Activated naive CD8-positive, alpha-beta T cell treated with anti-CD3 and anti-CD28 coated beads, Interleukin-2, amount 10 ng/mL, durations not matched to agents 7 days and 5 days (primary cell): Measurements from ENCODE around the gene SEC24D. TPM values are rescaled to one million over a fixed set of nuclear protein-coding genes. Genes with fewer than 3 reads are reported as not detected.
"Not testable (repeated sequence)": the region's sequence is repeated elsewhere in the genome, so short reads cannot be mapped to it uniquely, and the experiment has no call there.

Source experiments
- ATAC-seq: fragments of 150-1000 bp; cut with Tn5 transposase; one replicate; pipeline ENCODE4 v1.10.0; 2021; ENCODE audit warnings: low read depth, moderate library complexity
- POLR2A ChIA-PET: fragments of 350-600 bp; sonication (Branson Sonifier 250); formaldehyde crosslinking; loops from one replicate; lab custom pipeline; 2021; ENCODE audit warnings: antibody characterized with exemption; lab: Charles Lee
- DNase-seq: peaks from one replicate; pipeline ENCODE4 v3.0.0; 2021
- H3K27ac Mint-ChIP-seq: one replicate; pipeline ENCODE4 v1.8.0; 2022; ENCODE audit warnings: mild to moderate bottlenecking, mixed read lengths
- H3K27me3 Mint-ChIP-seq: one replicate; pipeline ENCODE4 v1.8.0; 2022; ENCODE audit warnings: mild to moderate bottlenecking, moderate library complexity, mixed read lengths
- H3K36me3 Mint-ChIP-seq: one replicate; pipeline ENCODE4 v1.8.0; 2021; ENCODE audit warnings: mild to moderate bottlenecking, mixed read lengths
- H3K4me1 Mint-ChIP-seq: one replicate; pipeline ENCODE4 v1.8.0; 2021; ENCODE audit warnings: mixed read lengths
- H3K4me3 Mint-ChIP-seq: one replicate; pipeline ENCODE4 v1.8.0; 2022; ENCODE audit warnings: mild to moderate bottlenecking, moderate library complexity, mixed read lengths
- H3K9me3 Mint-ChIP-seq: one replicate; pipeline ENCODE4 v1.8.0; 2021; ENCODE audit warnings: mixed read lengths
- total RNA-seq, 2 experiments: library from RNA; stranded (reverse); gene quantifications; one replicate each; pipeline ENCODE4 v1.2.3, GENCODE V29; 2021

Gene SEC24D
- 10 to 100 TPM; 26.2 to 28.4 TPM for total RNA-seq

GRCh38 chr4:118835571-118836300, at the start of gene SEC24D:
Gene SEC24D (minus strand): TSS chr4:118836126. CDS start chr4:118833696, 2,430 bp downstream.
- no peaks in the 10 kb centered on the region for H3K9me3 Mint-ChIP-seq
- DNase-seq (peak; percentile 95), ATAC-seq (peak; percentile 85)
- POLR2A ChIA-PET, result interaction anchor here (3.5 kb wide), 1 partner anchor 15 kb away, joined by 13 read pairs; no protein-coding TSS in a partner anchor
- peak within 1 kb of the TSS; percentile 98 for H3K27ac Mint-ChIP-seq
- H3K4me3 Mint-ChIP-seq, result peak within 1 kb of the TSS; percentile 100
- peaks cover 9% of the 10 kb centered on the region for H3K36me3 Mint-ChIP-seq
- peaks cover 8% of the 10 kb centered on the region for H3K27me3 Mint-ChIP-seq
- peaks cover 22% of the 10 kb centered on the region for H3K4me1 Mint-ChIP-seq

- Mint-ChIP-seq H3K36me3 (no peaks in the 10 kb centered on the region), H3K9me3 (no peaks in the 10 kb centered on the region), H3K4me3 (no peak overlapping the region), H3K27ac (no peak overlapping the region), H3K4me1 (peaks cover 10% of the 10 kb centered on the region), H3K27me3 (peaks cover 29% of the 10 kb centered on the region)
- POLR2A ChIA-PET, result no interaction called here
- ATAC-seq (no peak), DNase-seq (no peak)
These were observed 48.8 kb upstream of the SEC24D start for GRCh38 chr4:118884716-118885115.

GRCh38 chr4:118883861-118884260, 47.9 kb upstream of the SEC24D start:
- H3K36me3 Mint-ChIP-seq, result no peaks in the 10 kb centered on the region
- H3K4me3 Mint-ChIP-seq, result no peak overlapping the region
- peaks cover 5% of the 10 kb centered on the region for H3K4me1 Mint-ChIP-seq
- H3K27me3 Mint-ChIP-seq, result peaks cover 22% of the 10 kb centered on the region
- no peak overlapping the region for H3K27ac Mint-ChIP-seq
- POLR2A ChIA-PET, result no interaction called here
- no peak for DNase-seq
- no peaks in the 10 kb centered on the region for H3K9me3 Mint-ChIP-seq
- ATAC-seq, result peak; percentile 48

- Mint-ChIP-seq H3K4me1 (no peaks in the 10 kb centered on the region), H3K9me3 (peaks cover 5% of the 10 kb centered on the region), H3K4me3 (no peak overlapping the region), H3K36me3 (no peaks in the 10 kb centered on the region), H3K27ac (no peak overlapping the region), H3K27me3 (peaks cover 11% of the 10 kb centered on the region)
- POLR2A ChIA-PET, result no interaction called here
- DNase-seq, result no peak
- no peak for ATAC-seq
These were observed 45.7 kb upstream of the SEC24D start for GRCh38 chr4:118881512-118882146.

- Mint-ChIP-seq H3K4me1 (no peaks in the 10 kb centered on the region), H3K27me3 (peaks cover 3% of the 10 kb centered on the region), H3K36me3 (no peaks in the 10 kb centered on the region), H3K9me3 (peaks cover 6% of the 10 kb centered on the region), H3K27ac (no peak overlapping the region), H3K4me3 (no peak overlapping the region)
- no peak for DNase-seq
- ATAC-seq, result no peak
- POLR2A ChIA-PET, result no interaction called here
These were observed 43.5 kb upstream of the SEC24D start for GRCh38 chr4:118879409-118879808.

GRCh38 chr4:118878507-118878906, 42.6 kb upstream of the SEC24D start:
- H3K27me3 Mint-ChIP-seq, H3K4me1 Mint-ChIP-seq, POLR2A ChIA-PET, ATAC-seq, DNase-seq, H3K36me3 Mint-ChIP-seq, H3K4me3 Mint-ChIP-seq, H3K9me3 Mint-ChIP-seq, H3K27ac Mint-ChIP-seq: not testable (repeated sequence)

- no peak for DNase-seq
- no peaks in the 10 kb centered on the region for H3K36me3 Mint-ChIP-seq
- ATAC-seq, result no peak
- POLR2A ChIA-PET, result no interaction called here
- H3K27me3 Mint-ChIP-seq, result peaks cover 3% of the 10 kb centered on the region
- H3K4me3 Mint-ChIP-seq, result no peak overlapping the region
- peaks cover 6% of the 10 kb centered on the region for H3K9me3 Mint-ChIP-seq
- H3K4me1 Mint-ChIP-seq, result no peaks in the 10 kb centered on the region
- H3K27ac Mint-ChIP-seq, result no peak overlapping the region
These were observed 41.9 kb upstream of the SEC24D start for GRCh38 chr4:118877797-118878196.

- POLR2A ChIA-PET, result no interaction called here
- no peak overlapping the region for H3K4me3 Mint-ChIP-seq
- no peaks in the 10 kb centered on the region for H3K36me3 Mint-ChIP-seq
- H3K27ac Mint-ChIP-seq, result no peak overlapping the region
- H3K4me1 Mint-ChIP-seq, result no peaks in the 10 kb centered on the region
- H3K9me3 Mint-ChIP-seq, result peaks cover 1% of the 10 kb centered on the region
- peaks cover 3% of the 10 kb centered on the region for H3K27me3 Mint-ChIP-seq
- DNase-seq, result no peak
- no peak for ATAC-seq
These were observed 36.3 kb upstream of the SEC24D start for GRCh38 chr4:118872181-118872580.

GRCh38 chr4:118869808-118870342, 33.9 kb upstream of the SEC24D start:
- Mint-ChIP-seq H3K36me3 (peaks cover 1% of the 10 kb centered on the region), H3K27me3 (no peaks in the 10 kb centered on the region), H3K27ac (no peak overlapping the region), H3K4me3 (no peak overlapping the region), H3K4me1 (no peaks in the 10 kb centered on the region), H3K9me3 (no peaks in the 10 kb centered on the region)
- DNase-seq (no peak), ATAC-seq (no peak)
- POLR2A ChIA-PET, result no interaction called here

- Mint-ChIP-seq H3K36me3 (peaks cover 1% of the 10 kb centered on the region), H3K27me3 (peaks cover 3% of the 10 kb centered on the region), H3K4me1 (no peaks in the 10 kb centered on the region), H3K9me3 (no peaks in the 10 kb centered on the region), H3K4me3 (no peak overlapping the region), H3K27ac (no peak overlapping the region)
- DNase-seq (no peak), ATAC-seq (no peak)
- POLR2A ChIA-PET, result no interaction called here
These were observed 31.6 kb upstream of the SEC24D start for GRCh38 chr4:118867311-118868067.

GRCh38 chr4:118866442-118866841, 30.5 kb upstream of the SEC24D start:
- H3K4me1 Mint-ChIP-seq, result no peaks in the 10 kb centered on the region
- DNase-seq (no peak), ATAC-seq (no peak)
- peaks cover 3% of the 10 kb centered on the region for H3K27me3 Mint-ChIP-seq
- H3K36me3 Mint-ChIP-seq, result peaks cover 1% of the 10 kb centered on the region
- H3K4me3 Mint-ChIP-seq, result no peak overlapping the region
- POLR2A ChIA-PET, result no interaction called here
- no peak overlapping the region for H3K27ac Mint-ChIP-seq
- no peaks in the 10 kb centered on the region for H3K9me3 Mint-ChIP-seq

GRCh38 chr4:118865091-118865708, 29.3 kb upstream of the SEC24D start:
- Mint-ChIP-seq H3K27me3 (peaks cover 3% of the 10 kb centered on the region), H3K27ac (no peak overlapping the region), H3K4me3 (no peak overlapping the region), H3K9me3 (no peaks in the 10 kb centered on the region), H3K4me1 (no peaks in the 10 kb centered on the region), H3K36me3 (peaks cover 1% of the 10 kb centered on the region)
- DNase-seq (no peak), ATAC-seq (peak; percentile 45)
- POLR2A ChIA-PET, result interaction anchor here (1.0 kb wide), 1 partner anchor 30 kb away, joined by 3 read pairs; no protein-coding TSS in a partner anchor

GRCh38 chr4:118858779-118859178, 22.9 kb upstream of the SEC24D start:
- H3K36me3 Mint-ChIP-seq, result no peaks in the 10 kb centered on the region
- H3K27me3 Mint-ChIP-seq, result peaks cover 3% of the 10 kb centered on the region
- DNase-seq (no peak), ATAC-seq (no peak)
- no peak overlapping the region for H3K27ac Mint-ChIP-seq
- H3K9me3 Mint-ChIP-seq, result no peaks in the 10 kb centered on the region
- POLR2A ChIA-PET, result no interaction called here
- no peaks in the 10 kb centered on the region for H3K4me1 Mint-ChIP-seq
- no peak overlapping the region for H3K4me3 Mint-ChIP-seq
